ENCODE results near the gene TCF23.

- TF ChIP-seq CTCF (conservative IDR thresholded peaks at IDR 0.05) (no peak), EZH2 (IDR thresholded peaks at IDR 0.05; ENCODE audit: low read depth) (no peak)
These were observed 41.2 kb downstream of the TCF23 start for GRCh38 chr2:27189989-27190388.

Measured in PC-9 (cell line).